ENCODE measurements around the gene TMPRSS7.
"Not testable (repeated sequence)": the region's sequence is repeated elsewhere in the genome, so short reads cannot be mapped to it uniquely, and the experiment has no call there.

Gene TMPRSS7

DNA sequence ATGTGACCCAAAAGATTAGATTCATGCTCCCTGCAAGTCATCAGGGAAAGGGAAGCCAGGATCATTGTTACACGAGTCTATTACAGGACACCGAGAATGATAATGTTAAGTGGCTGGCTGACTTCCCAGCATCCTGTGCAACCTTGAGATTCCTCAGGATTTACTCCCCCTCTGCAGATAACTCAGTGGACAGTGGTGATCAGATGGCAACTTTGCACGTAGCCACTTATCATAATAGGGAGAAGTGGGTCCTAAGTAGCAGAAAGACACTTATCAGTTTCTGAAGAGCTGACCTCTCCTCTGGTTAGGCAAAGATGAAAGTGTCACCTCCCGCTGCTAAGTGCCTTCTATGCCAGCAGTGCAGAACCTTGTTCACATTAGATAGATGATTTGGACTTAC is 6.7 kb upstream of the TMPRSS7 start:
- H3K4me3 ChIP-seq (ENCODE audit: low read depth, low read length): no peak overlapping the region
- H3K9me3 ChIP-seq (ENCODE audit: severe bottlenecking): no peaks in the 10 kb centered on the region
- TF ChIP-seq, protein P1, sequence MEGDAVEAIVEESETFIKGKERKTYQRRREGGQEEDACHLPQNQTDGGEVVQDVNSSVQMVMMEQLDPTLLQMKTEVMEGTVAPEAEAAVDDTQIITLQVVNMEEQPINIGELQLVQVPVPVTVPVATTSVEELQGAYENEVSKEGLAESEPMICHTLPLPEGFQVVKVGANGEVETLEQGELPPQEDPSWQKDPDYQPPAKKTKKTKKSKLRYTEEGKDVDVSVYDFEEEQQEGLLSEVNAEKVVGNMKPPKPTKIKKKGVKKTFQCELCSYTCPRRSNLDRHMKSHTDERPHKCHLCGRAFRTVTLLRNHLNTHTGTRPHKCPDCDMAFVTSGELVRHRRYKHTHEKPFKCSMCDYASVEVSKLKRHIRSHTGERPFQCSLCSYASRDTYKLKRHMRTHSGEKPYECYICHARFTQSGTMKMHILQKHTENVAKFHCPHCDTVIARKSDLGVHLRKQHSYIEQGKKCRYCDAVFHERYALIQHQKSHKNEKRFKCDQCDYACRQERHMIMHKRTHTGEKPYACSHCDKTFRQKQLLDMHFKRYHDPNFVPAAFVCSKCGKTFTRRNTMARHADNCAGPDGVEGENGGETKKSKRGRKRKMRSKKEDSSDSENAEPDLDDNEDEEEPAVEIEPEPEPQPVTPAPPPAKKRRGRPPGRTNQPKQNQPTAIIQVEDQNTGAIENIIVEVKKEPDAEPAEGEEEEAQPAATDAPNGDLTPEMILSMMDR (IDR thresholded peaks at IDR 0.05; ENCODE audit: low read depth, low read length): no peak
- no peak for DNase-seq
- H3K36me3 ChIP-seq: no peaks in the 10 kb centered on the region
- no peak overlapping the region for H3K27ac ChIP-seq
- H3K27me3 ChIP-seq (ENCODE audit: insufficient read depth, low read depth, severe bottlenecking): no peaks in the 10 kb centered on the region

DNA sequence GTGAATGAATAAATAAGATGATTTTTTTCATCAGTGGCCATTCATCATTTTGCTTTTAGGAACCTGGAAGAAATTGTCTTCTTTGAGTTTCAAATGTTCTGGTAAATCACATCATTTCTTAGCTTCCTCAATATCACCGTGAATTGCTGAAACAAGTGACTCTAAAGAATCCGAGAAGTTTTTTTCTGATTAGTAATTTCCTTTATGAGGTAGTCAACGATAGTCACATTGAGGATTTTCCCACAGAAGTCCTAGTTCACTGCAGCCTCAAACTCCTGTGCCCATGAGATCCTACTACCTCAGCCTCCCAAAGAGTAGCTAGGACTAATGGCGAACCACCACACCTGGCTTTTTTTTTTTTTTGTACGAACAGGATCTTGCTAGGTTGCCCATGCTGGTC is 3.6 kb upstream of the TMPRSS7 start:
- TF ChIP-seq, protein P1 (IDR thresholded peaks at IDR 0.05; ENCODE audit: low read depth, low read length): no peak
- Histone ChIP-seq H3K27me3 (ENCODE audit: insufficient read depth, low read depth, severe bottlenecking) (no peaks in the 10 kb centered on the region), H3K27ac (no peak overlapping the region), H3K4me3 (ENCODE audit: low read depth, low read length) (no peak overlapping the region), H3K9me3 (ENCODE audit: severe bottlenecking) (no peaks in the 10 kb centered on the region), H3K36me3 (no peaks in the 10 kb centered on the region)
- no peak for DNase-seq

DNA sequence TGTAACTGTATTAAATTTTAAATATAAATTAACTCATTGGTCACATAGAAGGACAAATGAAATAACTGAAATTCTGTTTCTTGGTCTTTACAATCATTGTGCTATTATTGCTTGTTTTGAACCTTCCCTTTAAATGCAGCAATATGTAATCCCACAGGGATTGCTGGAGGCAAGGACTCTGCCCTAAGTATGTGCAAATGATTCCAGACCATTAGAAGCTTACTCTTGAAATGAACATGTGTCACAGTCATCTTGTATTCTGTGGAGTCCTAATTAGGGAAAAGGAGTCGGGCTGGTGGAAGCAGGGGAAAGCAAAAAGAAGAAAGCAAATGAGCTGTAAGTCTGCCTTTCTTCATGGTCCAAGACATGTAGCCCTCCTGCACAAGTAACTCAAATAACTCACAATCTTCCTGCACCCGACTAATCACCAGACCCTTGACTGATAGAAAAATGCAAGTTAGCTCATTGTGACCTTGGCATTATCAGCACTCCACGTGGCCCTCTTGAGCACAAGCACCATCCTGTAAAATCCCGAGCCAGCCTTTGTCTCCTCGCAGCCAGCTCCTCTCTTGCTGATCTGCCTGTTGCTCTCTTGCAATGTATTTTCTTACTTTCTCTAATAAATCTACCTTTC is 2.3 kb upstream of the TMPRSS7 start:
- no peaks in the 10 kb centered on the region for H3K36me3 ChIP-seq
- TF ChIP-seq, protein P1 (IDR thresholded peaks at IDR 0.05; ENCODE audit: low read depth, low read length): no peak
- no peaks in the 10 kb centered on the region for H3K27me3 ChIP-seq (ENCODE audit: insufficient read depth, low read depth, severe bottlenecking)
- no peak for DNase-seq
- no peak overlapping the region for H3K27ac ChIP-seq
- H3K9me3 ChIP-seq (ENCODE audit: severe bottlenecking): no peaks in the 10 kb centered on the region
- no peak overlapping the region for H3K4me3 ChIP-seq (ENCODE audit: low read depth, low read length)

DNA sequence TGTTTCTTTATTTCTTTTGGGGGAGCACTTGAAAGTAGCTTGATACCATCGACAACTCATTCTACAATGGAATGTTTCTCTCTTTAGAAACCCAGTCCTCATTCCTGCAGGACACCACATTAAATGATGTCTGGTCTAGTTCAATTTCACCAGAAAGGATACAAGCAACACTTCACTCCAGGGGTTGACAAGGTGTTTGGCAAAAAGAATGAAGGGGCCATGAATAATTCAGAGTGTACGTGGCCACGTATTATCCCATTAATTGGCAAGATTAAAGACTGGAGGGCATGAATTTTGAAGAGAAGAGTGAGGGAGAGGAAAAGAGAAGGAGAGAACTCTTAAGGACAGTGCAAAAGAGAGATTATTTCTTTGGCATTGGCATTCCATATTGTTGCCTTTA is 705 bp downstream of the TMPRSS7 start:
- Histone ChIP-seq H3K27ac (no peak overlapping the region), H3K4me3 (ENCODE audit: low read depth, low read length) (no peak overlapping the region), H3K36me3 (no peaks in the 10 kb centered on the region), H3K27me3 (ENCODE audit: insufficient read depth, low read depth, severe bottlenecking) (no peaks in the 10 kb centered on the region), H3K9me3 (ENCODE audit: severe bottlenecking) (no peaks in the 10 kb centered on the region)
- TF ChIP-seq, protein P1 (IDR thresholded peaks at IDR 0.05; ENCODE audit: low read depth, low read length): no peak
- no peak for DNase-seq

DNA sequence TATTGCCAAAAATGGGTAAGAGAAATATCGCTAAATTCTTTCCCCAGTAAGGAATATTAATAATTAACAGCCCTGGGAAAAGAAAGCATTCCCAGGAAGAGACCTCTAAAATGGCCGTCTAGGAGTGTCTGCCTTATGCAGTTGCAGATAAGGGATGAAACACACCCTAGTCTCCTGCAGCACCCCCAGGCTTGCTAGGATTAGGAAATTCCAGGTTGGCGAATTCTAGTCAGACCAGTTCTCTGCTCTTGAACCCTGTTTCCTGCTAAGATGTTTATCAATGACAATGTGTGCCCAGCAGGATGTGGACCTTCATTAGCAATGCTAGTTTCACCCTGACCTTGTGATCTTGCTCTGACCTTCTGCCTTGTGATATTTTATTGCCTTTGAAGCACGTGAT is 2.7 kb downstream of the TMPRSS7 start:
- H3K27me3 ChIP-seq (ENCODE audit: insufficient read depth, low read depth, severe bottlenecking); DNase-seq; H3K4me3 ChIP-seq (ENCODE audit: low read depth, low read length); H3K36me3 ChIP-seq; H3K27ac ChIP-seq; H3K9me3 ChIP-seq (ENCODE audit: severe bottlenecking): not testable (repeated sequence)

DNA sequence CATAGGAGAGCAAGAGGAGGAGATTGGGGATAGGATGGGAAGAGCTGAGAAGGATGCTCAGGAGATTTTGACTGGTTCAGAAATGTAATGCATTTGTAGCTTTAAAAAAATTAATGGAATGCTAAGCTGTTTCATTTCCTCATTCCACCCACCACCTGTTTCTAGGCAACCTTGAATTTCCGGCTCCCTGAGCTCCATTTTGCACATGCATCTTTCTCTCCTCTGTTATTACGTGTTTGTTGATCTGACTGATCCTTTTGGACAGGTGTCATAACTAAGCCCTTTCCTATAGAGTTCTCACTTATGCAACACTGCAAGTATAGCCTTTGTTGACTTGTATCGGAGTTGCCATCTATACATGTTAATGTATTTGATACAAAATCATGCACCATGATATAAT is 4.3 kb downstream of the TMPRSS7 start:
- no peaks in the 10 kb centered on the region for H3K9me3 ChIP-seq (ENCODE audit: severe bottlenecking)
- TF ChIP-seq, protein P1 (IDR thresholded peaks at IDR 0.05; ENCODE audit: low read depth, low read length): no peak
- DNase-seq: no peak
- H3K36me3 ChIP-seq: no peaks in the 10 kb centered on the region
- H3K27ac ChIP-seq: no peak overlapping the region
- no peaks in the 10 kb centered on the region for H3K27me3 ChIP-seq (ENCODE audit: insufficient read depth, low read depth, severe bottlenecking)
- no peak overlapping the region for H3K4me3 ChIP-seq (ENCODE audit: low read depth, low read length)
